Fibroblast of lung (primary cell): ENCODE data around the gene LVRN.

ENCODE experiments used
- CTCF ChIP-seq, 2 donors: IDR thresholded peaks in 1 of 2; conservative IDR thresholded peaks in 1 of 2; 1 replicate in 1 of 2; 2 replicates in 1 of 2; pipeline ENCODE4 v1.5.1; 2011 to 2012; ENCODE audit warnings: low read length in 2 of 2, control low read depth in 1 of 2, inconsistent platforms in 1 of 2, low read depth in 1 of 2, mild to moderate bottlenecking in 1 of 2
- EZH2 ChIP-seq: IDR thresholded peaks from 2 replicates; pipeline ENCODE4 v1.5.1; 2012; ENCODE audit warnings: low read length, control low read depth, mild to moderate bottlenecking; ENCODE audit errors: missing control alignments

- no peak for TF ChIP-seq CTCF (conservative IDR thresholded peaks at IDR 0.05 in 1 of 2, IDR thresholded peaks at IDR 0.05 in 1 of 2; ENCODE audit: low read depth in 1 of 2, low read length in 2 of 2)
- TF ChIP-seq EZH2 = no peak
Measured at GRCh38 chr5:116062352-116062751, 100.1 kb downstream of the LVRN start.
